HepG2 (cell line): Measurements from ENCODE around the gene IWS1. TPM values are rescaled to one million over a fixed set of nuclear protein-coding genes. Genes with fewer than 3 reads are reported as not detected.

Experiments used
- ATAC-seq: fragments of 200-7000 bp; cut with Tn5 transposase; 3 replicates; pipeline ENCODE4 v1.9.1; 2020; ENCODE audit warnings: mild to moderate bottlenecking, moderate library complexity
- BruUV-seq: library from RNA; stranded (reverse); fragments of 400-500 nt; replicated peaks from 2 replicates; lab custom pipeline; 2021; lab: Mats Ljungman, UMichigan
- CTCF ChIA-PET: fragments of 300-600 bp; formaldehyde crosslinking; extraction: SDS; loops from one replicate; lab custom pipeline; 2021; ENCODE audit warnings: low total read pairs, inconsistent platforms, low intra/inter-chr PET ratio; lab: Yijun Ruan, JAX
- POLR2A ChIA-PET: fragments of 350-600 bp; sonication (Branson Sonifier 250); formaldehyde crosslinking; loops from one replicate; lab custom pipeline; 2020; ENCODE audit warnings: antibody characterized with exemption, inconsistent platforms; lab: Yijun Ruan, JAX
- DNase-seq: peaks from one replicate; pipeline ENCODE4 v3.0.0-alpha.2; 2015; ENCODE audit warnings: low spot score
- FAIRE-seq: peaks from 3 replicates; lab custom pipeline; 2011; peaks lifted over from hg19 to GRCh38; lab: Jason Lieb, UNC
- H2AFZ ChIP-seq: one replicate; pipeline ENCODE4 v1.6.1; 2011; ENCODE audit warnings: low read length, inconsistent platforms
- H3K27ac ChIP-seq: fragments of 300-600 bp; 3 replicates; pipeline ENCODE4 v1.8.0; 2011; ENCODE audit warnings: mixed run types, mild to moderate bottlenecking, mixed read lengths, low read length, inconsistent platforms; ENCODE audit not compliant: insufficient read depth; ENCODE audit errors: extremely low read length
- H3K27me3 ChIP-seq, 2 experiments: fragments of 200-600 bp in 1 of 2; 2 replicates in 1 of 2; 3 replicates in 1 of 2; pipeline versions ENCODE4 v1.6.0 to v1.8.0; 2011; ENCODE audit warnings: low read length in 2 of 2, mild to moderate bottlenecking in 2 of 2, moderate library complexity in 2 of 2, inconsistent platforms in 1 of 2; ENCODE audit not compliant: insufficient read depth in 2 of 2, control insufficient read depth in 1 of 2
- H3K36me3 ChIP-seq, 2 experiments: fragments of 200-600 bp in 1 of 2; replicated peaks in 1 of 2; 2 replicates in 1 of 2; 3 replicates in 1 of 2; pipeline versions ENCODE4 v1.5.1 to v1.8.0; 2011; ENCODE audit warnings: low read length in 2 of 2, inconsistent platforms in 1 of 2; ENCODE audit not compliant: insufficient read depth in 2 of 2, control insufficient read depth in 1 of 2
- H3K4me1 ChIP-seq: 2 replicates; pipeline ENCODE4 v1.5.1; 2012; ENCODE audit warnings: low read length, inconsistent platforms; ENCODE audit not compliant: insufficient read depth
- H3K4me2 ChIP-seq: 2 replicates; pipeline ENCODE4 v1.6.0; 2011; ENCODE audit warnings: low read depth, low read length, inconsistent platforms
- H3K4me3 ChIP-seq, 3 experiments: fragments of 200-600 bp in 1 of 3; sonication (generic), shearing (Covaris generic) in 1 of 3; replicated peaks in 1 of 3; 2 replicates each; pipeline ENCODE4 v1.5.1; 2011 to 2016; ENCODE audit warnings: low read length in 3 of 3, inconsistent platforms in 2 of 3, low read depth in 2 of 3, mild to moderate bottlenecking in 2 of 3, control low read depth in 1 of 3, mixed read lengths in 1 of 3; ENCODE audit not compliant: insufficient read depth in 1 of 3
- H3K79me2 ChIP-seq: one replicate; pipeline ENCODE4 v1.6.1; 2011; ENCODE audit warnings: low read length, inconsistent platforms; ENCODE audit not compliant: insufficient read depth
- H3K9ac ChIP-seq: 2 replicates; pipeline ENCODE4 v1.6.0; 2011; ENCODE audit warnings: mild to moderate bottlenecking, low read depth, low read length, inconsistent platforms; ENCODE audit not compliant: insufficient read depth
- H3K9me3 ChIP-seq: 2 replicates; pipeline ENCODE4 v1.5.1; 2012; ENCODE audit warnings: mild to moderate bottlenecking, low read length
- H4K20me1 ChIP-seq: 2 replicates; pipeline ENCODE4 v1.6.0; 2011; ENCODE audit warnings: inconsistent platforms, mild to moderate bottlenecking, low read length, moderate library complexity; ENCODE audit not compliant: insufficient read depth
- CREM ChIP-seq, 2 experiments: sonication (generic) in 1 of 2; formaldehyde crosslinking in 1 of 2; IDR thresholded peaks; 2 replicates each; pipeline versions ENCODE4 v1.4.0 to v1.6.1; 2016 to 2020; ENCODE audit warnings: antibody characterized with exemption in 1 of 2, mild to moderate bottlenecking in 1 of 2, missing genetic modification reagents in 1 of 2
- FOSL1 ChIP-seq: sonication (generic); formaldehyde crosslinking; IDR thresholded peaks from 2 replicates; pipeline ENCODE4 v1.9.0; 2021; ENCODE audit warnings: missing genetic modification reagents, borderline replicate concordance
- SSRP1 ChIP-seq: IDR thresholded peaks from 2 replicates; pipeline ENCODE4 v1.6.1; 2016; ENCODE audit warnings: control low read depth
- ZNF614 ChIP-seq: IDR thresholded peaks from 2 replicates; pipeline ENCODE4 v1.6.1; 2018; ENCODE audit warnings: missing biosample characterization, missing genetic modification reagents, inconsistent platforms, borderline replicate concordance
- WGBS: methylation state at CpG from one replicate; pipeline ENCODE4 v1.1.6; 2017; ENCODE audit warnings: low lambda C conversion rate; 5-methylcytosine and 5-hydroxymethylcytosine counted together
- in situ Hi-C: cut with HindIII; loops from 2 replicates; pipeline ENCODE4 v1.10.0; 2017; ENCODE audit warnings: low pct_unique_long_range_greater_than_20kb; ENCODE audit not compliant: extremely low pct_ligation_motif_present
- intact Hi-C: fragments of 100-400 bp; cut with micrococcal nuclease; formaldehyde crosslinking; loops from one replicate; pipeline ENCODE4 v1.10.0; 2022; ENCODE audit not compliant: unreplicated experiment
- polyA plus RNA-seq, 8 experiments: library from polyadenylated mRNA; depleted of rRNA in 3 of 8; stranded (reverse) in 7 of 8; unstranded in 1 of 8; fragments of >200 nt; fragmentation: Illumina TruSeq in 4 of 8; extraction: Trizol in 4 of 8; gene quantifications; 2 replicates each; pipeline versions ENCODE4 v1.2.1 to v1.2.3, GENCODE V29; 2011 to 2016; ENCODE audit warnings: low read depth in 4 of 8, missing spikeins in 1 of 8, mixed read lengths in 1 of 8; ENCODE audit not compliant: insufficient read depth in 1 of 8
- total RNA-seq, 5 experiments: library from RNA; depleted of rRNA; stranded (reverse); fragments of >200 nt; fragmentation: Illumina TruSeq; extraction: Trizol; gene quantifications; 2 replicates each; pipeline ENCODE4 v1.2.3, GENCODE V29; 2016; ENCODE audit warnings: low read depth in 1 of 5
- TF ChIP-seq, protein P1 (sequence below): sonication (generic); formaldehyde crosslinking; IDR thresholded peaks from 2 replicates; pipeline ENCODE4 v1.4.0; 2020; ENCODE audit warnings: missing genetic modification reagents, borderline replicate concordance

The IWS1 gene
- total and polyA plus RNA-seq, 2 of the 13 experiments (the other 11 are each of a cell fraction or from before 2014, with no cell fraction given), result 28.9 to 62.3 TPM

DNA sequence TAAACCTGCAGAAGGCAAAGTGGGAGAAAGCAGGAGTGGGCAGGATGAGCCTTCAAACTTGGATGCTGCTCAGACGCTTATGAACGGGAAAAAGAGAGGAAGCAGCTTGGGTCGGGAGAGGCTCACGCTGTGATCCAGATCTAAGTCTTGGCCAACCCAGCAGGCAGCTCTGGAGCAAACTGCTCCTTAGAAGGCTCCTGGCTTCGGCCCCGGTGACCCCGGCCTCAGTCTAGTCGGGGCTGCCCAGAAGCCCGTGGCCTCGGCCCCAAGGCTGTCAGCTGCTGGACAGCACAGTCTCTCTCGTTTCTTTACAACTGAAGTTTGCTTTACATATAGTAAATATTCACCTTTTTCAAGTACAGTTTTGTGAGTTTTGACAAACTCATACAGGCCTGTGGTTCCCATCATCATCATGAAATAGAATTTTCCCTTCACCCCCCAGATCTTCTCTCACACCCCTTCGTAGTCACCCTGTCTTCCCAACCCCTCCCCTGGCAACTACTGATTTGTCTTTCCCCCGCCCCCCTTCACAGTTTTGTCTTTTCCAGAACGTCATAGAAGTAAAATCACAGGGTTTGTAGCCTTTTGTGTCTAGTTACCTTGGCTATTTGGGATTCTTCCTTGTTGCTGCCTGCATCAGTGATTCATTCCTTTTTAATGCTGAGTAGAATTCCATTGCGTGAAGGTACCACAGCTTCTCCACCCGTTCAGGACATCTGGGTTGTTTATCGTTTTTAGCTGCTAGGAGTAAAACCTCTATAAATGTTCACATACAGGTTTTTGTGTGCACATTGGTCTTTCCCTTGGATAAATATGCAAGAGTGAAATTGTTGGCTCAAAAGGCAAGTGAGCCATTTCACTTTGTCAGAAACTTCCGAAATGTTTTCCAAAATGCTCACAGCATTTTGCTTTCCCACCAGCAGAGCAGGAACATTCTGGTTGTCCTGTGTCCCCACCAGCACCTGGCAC, 44.3 kb upstream of the IWS1 start:
- Histone ChIP-seq H3K4me1 (no peaks in the 10 kb centered on the region), H3K4me2 (no peak overlapping the region), H3K79me2 (no peaks in the 10 kb centered on the region), H3K36me3 (no peaks in the 10 kb centered on the region), H3K9me3 (no peaks in the 10 kb centered on the region), H3K27ac (no peak overlapping the region), H2AFZ (no peak overlapping the region), H3K27me3 (peaks cover 3 to 81% of the 10 kb centered on the region in 2 experiments), H4K20me1 (no peaks in the 10 kb centered on the region), H3K4me3 (no peak overlapping the region), H3K9ac (no peak overlapping the region)
- DNase-seq (no peak), FAIRE-seq (no peak), ATAC-seq (no peak)
- CTCF ChIA-PET, result no interaction called here
- 16% methylated on average over 18 of the region's 18 CpGs for WGBS
- in situ Hi-C loops (no loop called here), intact Hi-C loops (no loop called here)
- POLR2A ChIA-PET, result no interaction called here
- no TSS peak for BruUV-seq
- TF ChIP-seq CREM (IDR thresholded peaks at IDR 0.05) (no peak), CREM (CRISPR knock-in tag; IDR thresholded peaks at IDR 0.05) (no peak), FOSL1 (CRISPR knock-in tag) (no peak), SSRP1 (CRISPR knock-in tag) (no peak), ZNF614 (no peak)
- TF ChIP-seq, protein P1, sequence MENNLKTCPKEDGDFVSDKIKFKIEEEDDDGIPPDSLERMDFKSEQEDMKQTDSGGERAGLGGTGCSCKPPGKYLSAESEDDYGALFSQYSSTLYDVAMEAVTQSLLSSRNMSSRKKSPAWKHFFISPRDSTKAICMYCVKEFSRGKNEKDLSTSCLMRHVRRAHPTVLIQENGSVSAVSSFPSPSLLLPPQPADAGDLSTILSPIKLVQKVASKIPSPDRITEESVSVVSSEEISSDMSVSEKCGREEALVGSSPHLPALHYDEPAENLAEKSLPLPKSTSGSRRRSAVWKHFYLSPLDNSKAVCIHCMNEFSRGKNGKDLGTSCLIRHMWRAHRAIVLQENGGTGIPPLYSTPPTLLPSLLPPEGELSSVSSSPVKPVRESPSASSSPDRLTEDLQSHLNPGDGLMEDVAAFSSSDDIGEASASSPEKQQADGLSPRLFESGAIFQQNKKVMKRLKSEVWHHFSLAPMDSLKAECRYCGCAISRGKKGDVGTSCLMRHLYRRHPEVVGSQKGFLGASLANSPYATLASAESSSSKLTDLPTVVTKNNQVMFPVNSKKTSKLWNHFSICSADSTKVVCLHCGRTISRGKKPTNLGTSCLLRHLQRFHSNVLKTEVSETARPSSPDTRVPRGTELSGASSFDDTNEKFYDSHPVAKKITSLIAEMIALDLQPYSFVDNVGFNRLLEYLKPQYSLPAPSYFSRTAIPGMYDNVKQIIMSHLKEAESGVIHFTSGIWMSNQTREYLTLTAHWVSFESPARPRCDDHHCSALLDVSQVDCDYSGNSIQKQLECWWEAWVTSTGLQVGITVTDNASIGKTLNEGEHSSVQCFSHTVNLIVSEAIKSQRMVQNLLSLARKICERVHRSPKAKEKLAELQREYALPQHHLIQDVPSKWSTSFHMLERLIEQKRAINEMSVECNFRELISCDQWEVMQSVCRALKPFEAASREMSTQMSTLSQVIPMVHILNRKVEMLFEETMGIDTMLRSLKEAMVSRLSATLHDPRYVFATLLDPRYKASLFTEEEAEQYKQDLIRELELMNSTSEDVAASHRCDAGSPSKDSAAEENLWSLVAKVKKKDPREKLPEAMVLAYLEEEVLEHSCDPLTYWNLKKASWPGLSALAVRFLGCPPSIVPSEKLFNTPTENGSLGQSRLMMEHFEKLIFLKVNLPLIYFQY (CRISPR knock-in tag), result no peak
